Measurements from ENCODE around the gene SPATS2L. TPM values are rescaled to one million over a fixed set of nuclear protein-coding genes. Genes with fewer than 3 reads are reported as not detected.

Gene SPATS2L
- total RNA-seq, 2 donors from 2014 or later: 40.3 to 89.9 TPM

- peaks cover under 1% of the 10 kb centered on the region for H3K36me3 ChIP-seq (ENCODE audit: control insufficient read depth, insufficient read depth, low read length)
- H3K4me3 ChIP-seq (ENCODE audit: low read length): no peak overlapping the region
- no peaks in the 10 kb centered on the region for H3K27me3 ChIP-seq (ENCODE audit: control insufficient read depth, insufficient read depth, low read length, poor library complexity, severe bottlenecking)
- Mint-ChIP-seq H3K4me3 (no peak overlapping the region), H3K36me3 (ENCODE audit: low read depth) (peaks cover 18% of the 10 kb centered on the region), H3K27me3 (ENCODE audit: insufficient read depth) (no peaks in the 10 kb centered on the region), H3K4me1 (peaks cover 9% of the 10 kb centered on the region), H3K27ac (peak overlapping the region; percentile 75), H3K9me3 (peaks cover 10% of the 10 kb centered on the region)
- no peak for DNase-seq
- no peak overlapping the region for H3K27ac ChIP-seq (ENCODE audit: low read depth, low read length)
- WGBS, 2 experiments (ENCODE audit: insufficient coverage in 1 of 2, insufficient read length in 1 of 2): 40 to 88% methylated on average over 1 to 2 of the region's 3 CpGs
- H3K9me3 ChIP-seq (ENCODE audit: control insufficient read depth, low read length): no peaks in the 10 kb centered on the region
- H3K9ac ChIP-seq (ENCODE audit: extremely low read depth, low read length, poor library complexity, severe bottlenecking): no peak overlapping the region
- TF ChIP-seq CTCF (conservative IDR thresholded peaks at IDR 0.05): no peak
- H3K4me1 ChIP-seq (ENCODE audit: control insufficient read depth, insufficient read depth, low read length): no peaks in the 10 kb centered on the region
Measured at GRCh38 chr2:200336980-200337615, 30.6 kb downstream of the SPATS2L start.

- H3K27ac Mint-ChIP-seq: peak overlapping the region; percentile 75
- Histone ChIP-seq H3K9ac (ENCODE audit: extremely low read depth, low read length, poor library complexity, severe bottlenecking) (no peak overlapping the region), H3K27me3 (ENCODE audit: control insufficient read depth, insufficient read depth, low read length, poor library complexity, severe bottlenecking) (no peaks in the 10 kb centered on the region), H3K4me1 (ENCODE audit: control insufficient read depth, insufficient read depth, low read length) (no peaks in the 10 kb centered on the region), H3K27ac (ENCODE audit: low read depth, low read length) (no peak overlapping the region), H3K9me3 (ENCODE audit: control insufficient read depth, low read length) (no peaks in the 10 kb centered on the region), H3K36me3 (ENCODE audit: control insufficient read depth, insufficient read depth, low read length) (no peaks in the 10 kb centered on the region), H3K4me3 (ENCODE audit: low read length) (no peak overlapping the region)
- H3K4me1 Mint-ChIP-seq: peaks cover 9% of the 10 kb centered on the region
- DNase-seq: no peak
- peaks cover 19% of the 10 kb centered on the region for H3K36me3 Mint-ChIP-seq (ENCODE audit: low read depth)
- no peak overlapping the region for H3K4me3 Mint-ChIP-seq
- WGBS, 2 experiments (ENCODE audit: insufficient coverage in 1 of 2, insufficient read length in 1 of 2): 84% methylated on average over 2 of the region's 2 CpGs; no CpG with 5 or more reads in 1 of the 2 experiments
- TF ChIP-seq CTCF (conservative IDR thresholded peaks at IDR 0.05): no peak
- no peaks in the 10 kb centered on the region for H3K27me3 Mint-ChIP-seq (ENCODE audit: insufficient read depth)
- peaks cover 10% of the 10 kb centered on the region for H3K9me3 Mint-ChIP-seq
Measured at GRCh38 chr2:200337621-200338020, 31.1 kb downstream of the SPATS2L start.

GRCh38 chr2:200338692-200339091, 32.2 kb downstream of the SPATS2L start:
- Mint-ChIP-seq H3K27ac (no peak overlapping the region), H3K4me3 (no peak overlapping the region), H3K27me3 (ENCODE audit: insufficient read depth) (no peaks in the 10 kb centered on the region), H3K36me3 (ENCODE audit: low read depth) (peaks cover 15% of the 10 kb centered on the region), H3K9me3 (peaks cover 8% of the 10 kb centered on the region), H3K4me1 (peaks cover 9% of the 10 kb centered on the region)
- no peak overlapping the region for H3K4me3 ChIP-seq (ENCODE audit: low read length)
- peaks cover 7% of the 10 kb centered on the region for H3K9me3 ChIP-seq (ENCODE audit: control insufficient read depth, low read length)
- no peak overlapping the region for H3K27ac ChIP-seq (ENCODE audit: low read depth, low read length)
- no peak for TF ChIP-seq CTCF (conservative IDR thresholded peaks at IDR 0.05)
- no peak overlapping the region for H3K9ac ChIP-seq (ENCODE audit: extremely low read depth, low read length, poor library complexity, severe bottlenecking)
- 93 to 94% methylated on average over 4 of the region's 4 CpGs for WGBS, 2 experiments (ENCODE audit: insufficient coverage in 1 of 2, insufficient read length in 1 of 2)
- no peak for DNase-seq
- no peaks in the 10 kb centered on the region for H3K27me3 ChIP-seq (ENCODE audit: control insufficient read depth, insufficient read depth, low read length, poor library complexity, severe bottlenecking)
- peaks cover 5% of the 10 kb centered on the region for H3K36me3 ChIP-seq (ENCODE audit: control insufficient read depth, insufficient read depth, low read length)
- no peaks in the 10 kb centered on the region for H3K4me1 ChIP-seq (ENCODE audit: control insufficient read depth, insufficient read depth, low read length)

All from endodermal cell (in vitro differentiated cells).